ENCODE data around the gene AP1S1. TPM values are rescaled to one million over a fixed set of nuclear protein-coding genes. Genes with fewer than 3 reads are reported as not detected.
A peak's percentile ranks its signal among the peaks of the same experiment; 100 is the strongest.

AP1S1 gene
- 16.8 and 29.1 TPM in 2 replicates for total RNA-seq (2011; cell fraction: chromatin; rRNA removed; ENCODE audit: low replicate concordance)
- 29.0 and 30.9 TPM in 2 replicates for total RNA-seq (2011; cell fraction: nucleolus; rRNA removed)
- total RNA-seq (2011; cell fraction: nucleoplasm; rRNA removed), result 25.1 and 27.9 TPM in 2 replicates
- total RNA-seq (2014; rRNA removed) (149 and 163 TPM in 2 replicates), total RNA-seq (2014; rRNA removed; fragmentation: Illumina TruSeq; extraction: Trizol) (68.6 and 77.7 TPM in 2 replicates), total RNA-seq (2015; rRNA removed; fragmentation: Illumina TruSeq; extraction: Trizol) (71.8 and 71.9 TPM in 2 replicates), total RNA-seq (2021) (89.4 and 91.2 TPM in 2 replicates), polyA plus RNA-seq (2011; rRNA removed) (113 and 121 TPM in 2 replicates), polyA plus RNA-seq (2014; fragmentation: Illumina TruSeq; extraction: Trizol) (79.8 and 104 TPM in 2 replicates), polyA plus RNA-seq (2014; fragmentation: Nextera tagmentation; extraction: Ambion mirVana) (10 to 100 TPM in 1 of 2 experiments, 1 to 10 TPM in 1; 4.4 to 13.6 TPM), polyA plus RNA-seq (2014; rRNA removed) (125 and 188 TPM in 2 replicates), polyA minus RNA-seq (2011; rRNA and poly(A)+ RNA removed) (53.4 and 71.7 TPM in 2 replicates), Bru-seq, nascent RNA (percentile 75 among the genes with signal in this experiment), BruChase-seq, experiment 1, labeled RNA remaining after a 2-hour chase (percentile 71 among the genes with signal in this experiment), BruChase-seq, experiment 2, labeled RNA remaining after a 6-hour chase (percentile 76 among the genes with signal in this experiment)
- polyA plus RNA-seq (2011; cell fraction: cytosol; rRNA removed), result 106 and 108 TPM in 2 replicates
- 56.4 and 60.9 TPM in 2 replicates for polyA plus RNA-seq (2011; cell fraction: nucleus; rRNA removed)
- 106 and 166 TPM in 2 replicates for polyA plus RNA-seq (2012)
- polyA minus RNA-seq (2011; cell fraction: cytosol; rRNA and poly(A)+ RNA removed), result 25.1 and 29.0 TPM in 2 replicates
- polyA minus RNA-seq (2011; cell fraction: nucleus; rRNA and poly(A)+ RNA removed), result 5.1 and 9.2 TPM in 2 replicates
- long read RNA-seq, experiment 1, transcript AP1S1-201 (5 exons, 1,303 nt), result major isoform, 37 of 53 reads
- long read RNA-seq, experiment 1, partial matches to known transcripts, result 4 of 53 reads
- long read RNA-seq, experiment 1, other reads (novel, unspliced or antisense), result 12 of 53 reads
- long read RNA-seq, experiment 2, transcript AP1S1-201 (5 exons, 1,303 nt), result major isoform, 28 of 111 reads
- long read RNA-seq, experiment 2, partial matches to known transcripts, result 56 of 111 reads
- long read RNA-seq, experiment 2, other reads (novel, unspliced or antisense), result 26 of 111 reads
- long read RNA-seq, experiment 3, transcript AP1S1-201 (5 exons, 1,303 nt), result major isoform, 38 of 43 reads
- long read RNA-seq, experiment 3, partial matches to known transcripts, result 1 of 43 reads
- long read RNA-seq, experiment 3, other reads (novel, unspliced or antisense), result 4 of 43 reads

- intact Hi-C loops (cut with micrococcal nuclease), result no loop called here
- Histone ChIP-seq H2AFZ (ENCODE audit: low read depth, low read length) (peak within 1 kb of the TSS; percentile 65), H3K4me1 (replicated peaks in 1 of 2; ENCODE audit: control insufficient read depth in 2 of 2, insufficient read depth in 2 of 2, low read length in 2 of 2) (peaks cover 20 to 32% of the 10 kb centered on the region in 2 experiments), H3K9me1 (ENCODE audit: control insufficient read depth, insufficient read depth, low read length) (no peaks in the 10 kb centered on the region), H3K27me3 (ENCODE audit: control insufficient read depth in 2 of 2, insufficient read depth in 2 of 2, low read length in 2 of 2) (no peaks in the 10 kb centered on the region), H3K4me3 (peak within 1 kb of the TSS; percentile 79), H3K9ac (ENCODE audit: insufficient read depth in 1 of 2, low read depth in 2 of 2, low read length in 2 of 2) (peak within 1 kb of the TSS; percentile 66 to 93), H3K27ac (ENCODE audit: extremely low read depth, low read depth, low read length) (peak within 1 kb of the TSS; percentile 49; the same call in 1 of the 3 replicates), H3K4me2 (ENCODE audit: insufficient read depth, low read length) (peak within 1 kb of the TSS; percentile 67), H3K79me2 (ENCODE audit: control insufficient read depth, insufficient read depth, low read length) (peaks cover 12% of the 10 kb centered on the region), H3K9me3 (replicated peaks; ENCODE audit: control insufficient read depth, insufficient read depth, low read depth, low read length) (no peaks in the 10 kb centered on the region), H4K20me1 (replicated peaks; ENCODE audit: control insufficient read depth, insufficient read depth, low read length) (no peaks in the 10 kb centered on the region), H3K36me3 (ENCODE audit: control insufficient read depth, insufficient read depth, low read length) (peaks cover 28% of the 10 kb centered on the region; the same call in 2 of the 3 replicates)
- in situ Hi-C loops (cut with MboI), result no loop called here
- DNase-seq (ENCODE audit: extremely low read depth in 1 of 4, low spot score in 3 of 4) (peak; percentile 99 to 100 (median 100)), FAIRE-seq (peak; percentile 95), ATAC-seq (peak; percentile 97)
- ChIA-PET POLR2A (interaction anchor here (0.6 to 0.7 kb wide), 3 partner anchors 10 to 127 kb away, joined by 3 read pairs; no protein-coding TSS in a partner anchor), CTCF (ENCODE audit: low intra/inter-chr PET ratio) (interaction anchor here (0.7 to 0.8 kb wide), 3 partner anchors 10 to 259 kb away, joined by 3 read pairs; partner anchors contain the start of gene ACHE)
- BruUV-seq (replicated peaks), result no TSS peak
- 4% methylated on average over 30 of the region's 51 CpGs for WGBS (ENCODE audit: insufficient coverage, low coverage, missing lambda C conversion rate)
- TF ChIP-seq ZBTB11 (CRISPR knock-in tag; IDR thresholded peaks at IDR 0.05), result no peak
- TF ChIP-seq ZNF239 (CRISPR knock-in tag; IDR thresholded peaks at IDR 0.05), result no peak
- TF ChIP-seq PHF8 (IDR thresholded peaks at IDR 0.05; ENCODE audit: borderline replicate concordance, low read length), result peak; percentile 50; the same call in 1 of the 2 replicates
- TF ChIP-seq GATAD2B (IDR thresholded peaks at IDR 0.05; ENCODE audit: borderline replicate concordance), result no peak
- TF ChIP-seq ZBTB26 (CRISPR knock-in tag; IDR thresholded peaks at IDR 0.05), result no peak
- peak in 1 of 2 experiments; percentile 100; a peak in 2 of 4 replicates for TF ChIP-seq CSDE1 (IDR thresholded peaks at IDR 0.05)
- TF ChIP-seq ZBTB33 (CRISPR knock-in tag; IDR thresholded peaks at IDR 0.05), result peak; percentile 48; the same call in 1 of the 2 replicates
These were observed at the start of gene AP1S1 for GRCh38 chr7:101153969-101154692. AP1S1 (plus strand) TSS chr7:101154476; CDS start chr7:101154515, 39 bp downstream.
